HepG2 (cell line): ENCODE measurements around the gene SEMA6B. TPM values are rescaled to one million over a fixed set of nuclear protein-coding genes. Genes with fewer than 3 reads are reported as not detected.
A peak's percentile ranks its signal among the peaks of the same experiment; 100 is the strongest.

Experiments
- ATAC-seq: fragments of 200-7000 bp; cut with Tn5 transposase; 3 replicates; pipeline ENCODE4 v1.9.1; 2020; ENCODE audit warnings: mild to moderate bottlenecking, moderate library complexity
- BruUV-seq: library from RNA; stranded (reverse); fragments of 400-500 nt; replicated peaks from 2 replicates; lab custom pipeline; 2021; lab: Mats Ljungman, UMichigan
- CTCF ChIA-PET: fragments of 300-600 bp; formaldehyde crosslinking; extraction: SDS; loops from one replicate; lab custom pipeline; 2021; ENCODE audit warnings: low total read pairs, inconsistent platforms, low intra/inter-chr PET ratio; lab: Yijun Ruan, JAX
- POLR2A ChIA-PET: fragments of 350-600 bp; sonication (Branson Sonifier 250); formaldehyde crosslinking; loops from one replicate; lab custom pipeline; 2020; ENCODE audit warnings: antibody characterized with exemption, inconsistent platforms; lab: Yijun Ruan, JAX
- DNase-seq: peaks from one replicate; pipeline ENCODE4 v3.0.0-alpha.2; 2015; ENCODE audit warnings: low spot score
- FAIRE-seq: peaks from 3 replicates; lab custom pipeline; 2011; peaks lifted over from hg19 to GRCh38; lab: Jason Lieb, UNC
- H2AFZ ChIP-seq: one replicate; pipeline ENCODE4 v1.6.1; 2011; ENCODE audit warnings: low read length, inconsistent platforms
- H3K27ac ChIP-seq: fragments of 300-600 bp; 3 replicates; pipeline ENCODE4 v1.8.0; 2011; ENCODE audit warnings: mixed run types, mild to moderate bottlenecking, mixed read lengths, low read length, inconsistent platforms; ENCODE audit not compliant: insufficient read depth; ENCODE audit errors: extremely low read length
- H3K27me3 ChIP-seq, 2 experiments: fragments of 200-600 bp in 1 of 2; 2 replicates in 1 of 2; 3 replicates in 1 of 2; pipeline versions ENCODE4 v1.6.0 to v1.8.0; 2011; ENCODE audit warnings: low read length in 2 of 2, mild to moderate bottlenecking in 2 of 2, moderate library complexity in 2 of 2, inconsistent platforms in 1 of 2; ENCODE audit not compliant: insufficient read depth in 2 of 2, control insufficient read depth in 1 of 2
- H3K36me3 ChIP-seq, 2 experiments: fragments of 200-600 bp in 1 of 2; replicated peaks in 1 of 2; 2 replicates in 1 of 2; 3 replicates in 1 of 2; pipeline versions ENCODE4 v1.5.1 to v1.8.0; 2011; ENCODE audit warnings: low read length in 2 of 2, inconsistent platforms in 1 of 2; ENCODE audit not compliant: insufficient read depth in 2 of 2, control insufficient read depth in 1 of 2
- H3K4me1 ChIP-seq: 2 replicates; pipeline ENCODE4 v1.5.1; 2012; ENCODE audit warnings: low read length, inconsistent platforms; ENCODE audit not compliant: insufficient read depth
- H3K4me2 ChIP-seq: 2 replicates; pipeline ENCODE4 v1.6.0; 2011; ENCODE audit warnings: low read depth, low read length, inconsistent platforms
- H3K4me3 ChIP-seq, 3 experiments: fragments of 200-600 bp in 1 of 3; sonication (generic), shearing (Covaris generic) in 1 of 3; replicated peaks in 1 of 3; 2 replicates each; pipeline ENCODE4 v1.5.1; 2011 to 2016; ENCODE audit warnings: low read length in 3 of 3, inconsistent platforms in 2 of 3, low read depth in 2 of 3, mild to moderate bottlenecking in 2 of 3, control low read depth in 1 of 3, mixed read lengths in 1 of 3; ENCODE audit not compliant: insufficient read depth in 1 of 3
- H3K79me2 ChIP-seq: one replicate; pipeline ENCODE4 v1.6.1; 2011; ENCODE audit warnings: low read length, inconsistent platforms; ENCODE audit not compliant: insufficient read depth
- H3K9ac ChIP-seq: 2 replicates; pipeline ENCODE4 v1.6.0; 2011; ENCODE audit warnings: mild to moderate bottlenecking, low read depth, low read length, inconsistent platforms; ENCODE audit not compliant: insufficient read depth
- H3K9me3 ChIP-seq: 2 replicates; pipeline ENCODE4 v1.5.1; 2012; ENCODE audit warnings: mild to moderate bottlenecking, low read length
- H4K20me1 ChIP-seq: 2 replicates; pipeline ENCODE4 v1.6.0; 2011; ENCODE audit warnings: inconsistent platforms, mild to moderate bottlenecking, low read length, moderate library complexity; ENCODE audit not compliant: insufficient read depth
- AGO2 ChIP-seq: fragments of 200-400 bp; formaldehyde crosslinking; optimal IDR thresholded peaks from 2 replicates; pipeline ENCODE3; 2017; ENCODE audit warnings: mild to moderate bottlenecking, low read depth, low read length, moderate library complexity
- HMG20B ChIP-seq: conservative IDR thresholded peaks from 2 replicates; pipeline ENCODE4 v1.6.1; 2016; ENCODE audit warnings: missing genetic modification reagents, missing compliant biosample characterization
- POLR2A ChIP-seq, 2 experiments: IDR thresholded peaks; 2 replicates each; pipeline ENCODE4 v1.6.1; 2011; ENCODE audit warnings: low read depth in 2 of 2, low read length in 2 of 2, mild to moderate bottlenecking in 1 of 2, moderate library complexity in 1 of 2; ENCODE audit not compliant: insufficient read depth in 1 of 2
- RBFOX2 ChIP-seq: fragments of 200-400 bp; formaldehyde crosslinking; IDR thresholded peaks from 2 replicates; pipeline ENCODE4 v1.6.1; 2017; ENCODE audit warnings: low read depth, mild to moderate bottlenecking, low read length
- ZNF20 ChIP-seq: sonication (generic); formaldehyde crosslinking; IDR thresholded peaks from 2 replicates; pipeline ENCODE4 v1.4.0; 2020; ENCODE audit warnings: mild to moderate bottlenecking, moderate library complexity, missing genetic modification reagents
- ZNF724P ChIP-seq: sonication (generic); formaldehyde crosslinking; IDR thresholded peaks from 2 replicates; pipeline ENCODE4 v1.8.0; 2022; ENCODE audit warnings: missing genetic modification reagents, borderline replicate concordance
- WGBS: methylation state at CpG from one replicate; pipeline ENCODE4 v1.1.6; 2017; ENCODE audit warnings: low lambda C conversion rate; 5-methylcytosine and 5-hydroxymethylcytosine counted together
- in situ Hi-C: cut with HindIII; loops from 2 replicates; pipeline ENCODE4 v1.10.0; 2017; ENCODE audit warnings: low pct_unique_long_range_greater_than_20kb; ENCODE audit not compliant: extremely low pct_ligation_motif_present
- intact Hi-C: fragments of 100-400 bp; cut with micrococcal nuclease; formaldehyde crosslinking; loops from one replicate; pipeline ENCODE4 v1.10.0; 2022; ENCODE audit not compliant: unreplicated experiment
- polyA plus RNA-seq, 8 experiments: library from polyadenylated mRNA; depleted of rRNA in 3 of 8; stranded (reverse) in 7 of 8; unstranded in 1 of 8; fragments of >200 nt; fragmentation: Illumina TruSeq in 4 of 8; extraction: Trizol in 4 of 8; gene quantifications; 2 replicates each; pipeline versions ENCODE4 v1.2.1 to v1.2.3, GENCODE V29; 2011 to 2016; ENCODE audit warnings: low read depth in 4 of 8, missing spikeins in 1 of 8, mixed read lengths in 1 of 8; ENCODE audit not compliant: insufficient read depth in 1 of 8
- total RNA-seq, 5 experiments: library from RNA; depleted of rRNA; stranded (reverse); fragments of >200 nt; fragmentation: Illumina TruSeq; extraction: Trizol; gene quantifications; 2 replicates each; pipeline ENCODE4 v1.2.3, GENCODE V29; 2016; ENCODE audit warnings: low read depth in 1 of 5
- TF ChIP-seq, protein P1 (sequence below): sonication (generic); formaldehyde crosslinking; IDR thresholded peaks from 2 replicates; pipeline ENCODE4 v1.4.0; 2020; ENCODE audit warnings: missing genetic modification reagents

SEMA6B gene
- total and polyA plus RNA-seq, 2 of the 13 experiments (the other 11 are each of a cell fraction or from before 2014, with no cell fraction given), result 45.5 to 67.1 TPM

- no peaks in the 10 kb centered on the region for H4K20me1 ChIP-seq
- intact Hi-C loops, result no loop called here
- no peak for DNase-seq
- no peaks in the 10 kb centered on the region for H3K4me1 ChIP-seq
- POLR2A ChIA-PET, result interaction anchor here (1.2 kb wide), 1 partner anchor 15 kb away, joined by 3 read pairs; the partner anchor contains the start of gene PLIN4
- no peak for ATAC-seq
- H2AFZ ChIP-seq, result no peak overlapping the region
- no CpG with 5 or more reads among the region's 25 CpGs for WGBS
- no peaks in the 10 kb centered on the region for H3K27me3 ChIP-seq
- CTCF ChIA-PET, result no interaction called here
- no peaks in the 10 kb centered on the region for H3K79me2 ChIP-seq
- no peak overlapping the region for H3K9ac ChIP-seq
- in situ Hi-C loops, result no loop called here
- BruUV-seq, result no TSS peak
- no peak overlapping the region for H3K27ac ChIP-seq
- H3K4me2 ChIP-seq, result no peak overlapping the region
- TF ChIP-seq RBFOX2 (peak; percentile 19; the same call in 1 of the 2 replicates), HMG20B (no peak), ZNF20 (no peak)
- no peak for FAIRE-seq
- H3K9me3 ChIP-seq, result no peaks in the 10 kb centered on the region
- H3K36me3 ChIP-seq, result peaks cover 5 to 21% of the 10 kb centered on the region in 2 experiments; a peak in 4 of 5 replicates
- no peak overlapping the region for H3K4me3 ChIP-seq
Measured at GRCh38 chr19:4503132-4503824, 56.2 kb downstream of the SEMA6B start.

DNA sequence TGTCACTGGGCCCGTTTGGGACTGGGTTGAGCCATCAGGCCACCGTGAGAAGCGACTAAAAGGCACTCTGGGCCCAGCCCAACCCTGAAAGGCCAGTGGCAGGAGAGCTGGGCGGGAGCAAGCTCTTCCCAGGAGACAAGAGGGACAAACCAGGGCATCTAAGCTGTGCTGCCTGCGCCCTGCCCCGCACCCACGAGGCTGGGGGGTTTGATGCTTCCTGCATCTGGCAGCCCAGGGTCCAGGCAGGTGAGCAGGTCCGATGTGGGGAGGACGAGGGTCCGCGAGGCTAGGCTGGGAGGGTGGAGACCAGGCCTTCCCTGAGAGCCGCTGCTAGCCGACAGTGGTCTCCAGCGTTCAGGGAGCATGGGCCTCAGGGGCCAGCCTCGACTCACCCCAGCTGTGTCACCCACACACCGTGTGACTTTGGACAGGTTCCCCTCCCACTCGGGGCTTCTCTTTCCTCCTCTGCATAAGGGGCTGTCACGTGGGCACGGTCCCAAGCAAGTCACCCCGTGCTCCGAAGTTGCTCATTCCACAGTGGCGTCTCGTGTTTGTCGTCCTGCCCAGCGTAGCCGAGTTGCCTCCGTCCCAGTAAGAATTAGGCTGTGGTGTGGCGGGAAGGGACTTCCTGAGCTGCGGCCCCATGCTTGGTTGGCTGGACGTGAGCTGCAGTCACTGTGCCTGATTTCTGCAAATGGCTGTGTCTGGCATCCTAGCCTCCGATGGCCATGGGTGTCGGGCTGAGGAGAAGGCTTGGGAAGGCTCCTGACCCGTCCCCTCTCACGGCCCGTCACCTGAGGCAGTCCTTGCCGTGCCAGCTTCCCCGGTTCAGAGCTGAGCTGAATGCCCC, 57.0 kb downstream of the SEMA6B start:
- Histone ChIP-seq H2AFZ (no peak overlapping the region), H3K9ac (no peak overlapping the region), H3K27ac (no peak overlapping the region), H3K9me3 (no peaks in the 10 kb centered on the region), H3K4me3 (no peak overlapping the region), H3K79me2 (no peaks in the 10 kb centered on the region), H3K4me1 (no peaks in the 10 kb centered on the region), H4K20me1 (no peaks in the 10 kb centered on the region), H3K36me3 (peaks cover 8 to 28% of the 10 kb centered on the region in 2 experiments; a peak in 4 of 5 replicates), H3K4me2 (no peak overlapping the region), H3K27me3 (no peaks in the 10 kb centered on the region)
- ChIA-PET CTCF (no interaction called here), POLR2A (no interaction called here)
- no peak for DNase-seq
- ATAC-seq, result no peak
- 94% methylated on average over 21 of the region's 37 CpGs for WGBS
- TF ChIP-seq, protein P1, sequence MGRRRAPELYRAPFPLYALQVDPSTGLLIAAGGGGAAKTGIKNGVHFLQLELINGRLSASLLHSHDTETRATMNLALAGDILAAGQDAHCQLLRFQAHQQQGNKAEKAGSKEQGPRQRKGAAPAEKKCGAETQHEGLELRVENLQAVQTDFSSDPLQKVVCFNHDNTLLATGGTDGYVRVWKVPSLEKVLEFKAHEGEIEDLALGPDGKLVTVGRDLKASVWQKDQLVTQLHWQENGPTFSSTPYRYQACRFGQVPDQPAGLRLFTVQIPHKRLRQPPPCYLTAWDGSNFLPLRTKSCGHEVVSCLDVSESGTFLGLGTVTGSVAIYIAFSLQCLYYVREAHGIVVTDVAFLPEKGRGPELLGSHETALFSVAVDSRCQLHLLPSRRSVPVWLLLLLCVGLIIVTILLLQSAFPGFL (CRISPR knock-in tag), result no peak
- 0 out of 4 replicates have a peak, but pooled peaks of 1 of the 2 experiments have one; percentile 5 for TF ChIP-seq POLR2A (IDR thresholded peaks at IDR 0.05; ENCODE audit: insufficient read depth in 1 of 2, low read depth in 2 of 2, low read length in 2 of 2)
- peak; percentile 18 for TF ChIP-seq AGO2
- no peak for TF ChIP-seq ZNF724P (CRISPR knock-in tag)
- BruUV-seq, result no TSS peak
- in situ Hi-C loops, result no loop called here
- intact Hi-C loops, result no loop called here
- no peak for FAIRE-seq
